RWPE2 (cell line): ENCODE results near the gene COL12A1.

ENCODE experiments used
- ATAC-seq: fragments of 200-7000 bp; cut with Tn5 transposase; 3 replicates; pipeline ENCODE4 v1.9.1; 2021; ENCODE audit warnings: low read depth
- DNase-seq: peaks from one replicate; pipeline ENCODE4 v3.0.0-alpha.2; 2020; ENCODE audit warnings: low spot score
- H3K27ac ChIP-seq: fragments of 450-650 bp; 2 replicates; pipeline ENCODE4 v1.5.1; 2017; ENCODE audit warnings: mild to moderate bottlenecking; ENCODE audit not compliant: poor library complexity, severe bottlenecking
- H3K27me3 ChIP-seq: fragments of 250-450 bp; sonication (Bioruptor Pico); 2 replicates; pipeline ENCODE4 v1.5.1; 2021; ENCODE audit warnings: mild to moderate bottlenecking, moderate library complexity; ENCODE audit not compliant: insufficient read depth, poor library complexity, severe bottlenecking
- H3K36me3 ChIP-seq: fragments of 250-450 bp; sonication (Bioruptor Pico); 2 replicates; pipeline ENCODE4 v1.5.1; 2020; ENCODE audit warnings: low read depth, mild to moderate bottlenecking, moderate library complexity
- H3K4me1 ChIP-seq: fragments of 250-450 bp; sonication (Bioruptor Pico); 2 replicates; pipeline ENCODE4 v1.5.1; 2021; ENCODE audit warnings: mild to moderate bottlenecking, moderate library complexity; ENCODE audit not compliant: insufficient read depth, poor library complexity, severe bottlenecking
- H3K4me3 ChIP-seq: fragments of 250-450 bp; sonication (Bioruptor Pico); 2 replicates; pipeline ENCODE4 v1.5.1; 2021; ENCODE audit warnings: mild to moderate bottlenecking, moderate library complexity; ENCODE audit not compliant: severe bottlenecking
- H3K9me3 ChIP-seq: fragments of 250-450 bp; sonication (Bioruptor Pico); 2 replicates; pipeline ENCODE4 v1.5.1; 2021; ENCODE audit warnings: mild to moderate bottlenecking, moderate library complexity; ENCODE audit not compliant: severe bottlenecking
- TF ChIP-seq, protein P1 (sequence below): fragments of 450-650 bp; IDR thresholded peaks from one replicate; pipeline ENCODE4 v1.5.1; 2017; ENCODE audit warnings: mild to moderate bottlenecking, moderate library complexity; ENCODE audit not compliant: poor library complexity, severe bottlenecking

The COL12A1 gene

GRCh38 chr6:75205776-75206575 is at the start of gene COL12A1:
TSS of gene COL12A1 (minus strand) at chr6:75206053. CDS start at chr6:75202792, 3,261 bp downstream.
- peak; percentile 97 for DNase-seq
- TF ChIP-seq, protein P1, sequence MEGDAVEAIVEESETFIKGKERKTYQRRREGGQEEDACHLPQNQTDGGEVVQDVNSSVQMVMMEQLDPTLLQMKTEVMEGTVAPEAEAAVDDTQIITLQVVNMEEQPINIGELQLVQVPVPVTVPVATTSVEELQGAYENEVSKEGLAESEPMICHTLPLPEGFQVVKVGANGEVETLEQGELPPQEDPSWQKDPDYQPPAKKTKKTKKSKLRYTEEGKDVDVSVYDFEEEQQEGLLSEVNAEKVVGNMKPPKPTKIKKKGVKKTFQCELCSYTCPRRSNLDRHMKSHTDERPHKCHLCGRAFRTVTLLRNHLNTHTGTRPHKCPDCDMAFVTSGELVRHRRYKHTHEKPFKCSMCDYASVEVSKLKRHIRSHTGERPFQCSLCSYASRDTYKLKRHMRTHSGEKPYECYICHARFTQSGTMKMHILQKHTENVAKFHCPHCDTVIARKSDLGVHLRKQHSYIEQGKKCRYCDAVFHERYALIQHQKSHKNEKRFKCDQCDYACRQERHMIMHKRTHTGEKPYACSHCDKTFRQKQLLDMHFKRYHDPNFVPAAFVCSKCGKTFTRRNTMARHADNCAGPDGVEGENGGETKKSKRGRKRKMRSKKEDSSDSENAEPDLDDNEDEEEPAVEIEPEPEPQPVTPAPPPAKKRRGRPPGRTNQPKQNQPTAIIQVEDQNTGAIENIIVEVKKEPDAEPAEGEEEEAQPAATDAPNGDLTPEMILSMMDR = no peak
- Histone ChIP-seq H3K36me3 (no peaks in the 10 kb centered on the region), H3K4me1 (peaks cover 13% of the 10 kb centered on the region), H3K27me3 (no peaks in the 10 kb centered on the region), H3K27ac (peak within 1 kb of the TSS; percentile 74), H3K4me3 (peak within 1 kb of the TSS; percentile 59), H3K9me3 (no peaks in the 10 kb centered on the region)
- ATAC-seq = peak; percentile 68

GRCh38 chr6:75250552-75250951 is 44.7 kb upstream of the COL12A1 start:
- TF ChIP-seq, protein P1 = no peak
- ATAC-seq (no peak), DNase-seq (no peak)
- Histone ChIP-seq H3K4me1 (no peaks in the 10 kb centered on the region), H3K27me3 (no peaks in the 10 kb centered on the region), H3K36me3 (peaks cover 20% of the 10 kb centered on the region), H3K27ac (no peak overlapping the region), H3K9me3 (no peaks in the 10 kb centered on the region), H3K4me3 (no peak overlapping the region)

GRCh38 chr6:75249837-75250236 is 44.0 kb upstream of the COL12A1 start:
- H3K4me1 ChIP-seq = no peaks in the 10 kb centered on the region
- no peaks in the 10 kb centered on the region for H3K27me3 ChIP-seq
- ATAC-seq (no peak), DNase-seq (no peak)
- no peak overlapping the region for H3K27ac ChIP-seq
- H3K9me3 ChIP-seq = no peaks in the 10 kb centered on the region
- H3K4me3 ChIP-seq = no peak overlapping the region
- H3K36me3 ChIP-seq = peaks cover 13% of the 10 kb centered on the region
- TF ChIP-seq, protein P1 = no peak

DNA sequence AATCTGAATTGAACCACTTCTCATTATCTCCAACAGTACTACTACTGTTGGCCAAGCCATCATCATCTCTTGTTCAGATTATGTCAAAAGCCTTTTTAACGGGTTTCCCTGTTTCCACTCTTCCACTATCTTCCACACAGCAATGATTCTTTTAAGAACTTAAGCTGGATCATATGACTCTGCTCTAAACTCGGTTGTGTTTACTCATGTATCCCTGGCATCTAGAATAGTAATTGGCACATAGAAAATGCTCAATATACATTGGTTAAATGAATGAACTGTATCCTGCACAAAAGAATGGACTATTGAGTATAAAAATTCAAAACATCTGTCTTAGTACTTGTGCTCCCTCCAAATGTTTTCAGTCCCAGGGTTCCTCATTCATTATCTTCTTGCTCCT is 40.5 kb upstream of the COL12A1 start:
- Histone ChIP-seq H3K4me1 (peaks cover 10% of the 10 kb centered on the region), H3K36me3 (peaks cover 6% of the 10 kb centered on the region), H3K27ac (no peak overlapping the region), H3K27me3 (no peaks in the 10 kb centered on the region), H3K4me3 (no peak overlapping the region), H3K9me3 (no peaks in the 10 kb centered on the region)
- no peak for DNase-seq
- no peak for ATAC-seq
- TF ChIP-seq, protein P1 = no peak

GRCh38 chr6:75244063-75244584 is 38.3 kb upstream of the COL12A1 start:
- TF ChIP-seq, protein P1 = no peak
- Histone ChIP-seq H3K36me3 (peaks cover 28% of the 10 kb centered on the region), H3K4me3 (peak overlapping the region; percentile 63), H3K27ac (peak overlapping the region; percentile 76), H3K27me3 (no peaks in the 10 kb centered on the region), H3K9me3 (no peaks in the 10 kb centered on the region), H3K4me1 (peaks cover 10% of the 10 kb centered on the region)
- ATAC-seq = peak; percentile 20; the same call in 2 of the 3 replicates
- no peak for DNase-seq
